ENCODE measurements around the gene SMYD1.
"Not testable (repeated sequence)": the region's sequence is repeated elsewhere in the genome, so short reads cannot be mapped to it uniquely, and the experiment has no call there.

Gene SMYD1

DNA sequence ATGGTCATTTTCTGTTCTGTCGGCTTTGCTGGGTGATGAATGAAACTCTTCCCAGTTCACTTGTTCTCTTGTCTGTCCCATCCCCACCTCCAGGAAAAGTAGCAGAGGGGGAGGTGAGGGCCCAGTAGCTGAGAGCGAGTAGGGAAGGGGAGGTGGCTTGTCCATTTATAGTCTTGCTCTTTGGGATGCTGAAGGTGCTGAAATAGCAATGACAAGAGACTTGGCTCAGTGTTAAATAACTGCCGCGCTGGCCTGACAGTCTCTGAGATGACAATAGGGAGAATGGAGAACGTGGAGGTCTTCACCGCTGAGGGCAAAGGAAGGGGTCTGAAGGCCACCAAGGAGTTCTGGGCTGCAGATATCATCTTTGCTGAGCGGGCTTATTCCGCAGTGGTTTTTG is at the start of gene SMYD1:
TSS of gene SMYD1 (plus strand) at position 228 of the 400 bp plus-strand sequence. CDS start at position 268, 40 bp downstream.
- Histone ChIP-seq H3K27ac (ENCODE audit: low read depth, low read length) (no peak within 1 kb of the TSS), H2AFZ (ENCODE audit: low read length, unreplicated experiment) (no peak within 1 kb of the TSS), H3K27me3 (ENCODE audit: insufficient read depth, low read length) (peaks cover 5% of the 10 kb centered on the region; the same call in 1 of the 2 replicates), H3K36me3 (ENCODE audit: insufficient read depth, low read length) (no peaks in the 10 kb centered on the region), H3K4me3 (ENCODE audit: low read depth, low read length) (no peak within 1 kb of the TSS), H3K4me1 (ENCODE audit: control insufficient read depth, insufficient read depth, low read length, unreplicated experiment) (no peaks in the 10 kb centered on the region), H3K79me2 (ENCODE audit: control insufficient read depth, insufficient read depth, low read length, unreplicated experiment) (no peaks in the 10 kb centered on the region)

DNA sequence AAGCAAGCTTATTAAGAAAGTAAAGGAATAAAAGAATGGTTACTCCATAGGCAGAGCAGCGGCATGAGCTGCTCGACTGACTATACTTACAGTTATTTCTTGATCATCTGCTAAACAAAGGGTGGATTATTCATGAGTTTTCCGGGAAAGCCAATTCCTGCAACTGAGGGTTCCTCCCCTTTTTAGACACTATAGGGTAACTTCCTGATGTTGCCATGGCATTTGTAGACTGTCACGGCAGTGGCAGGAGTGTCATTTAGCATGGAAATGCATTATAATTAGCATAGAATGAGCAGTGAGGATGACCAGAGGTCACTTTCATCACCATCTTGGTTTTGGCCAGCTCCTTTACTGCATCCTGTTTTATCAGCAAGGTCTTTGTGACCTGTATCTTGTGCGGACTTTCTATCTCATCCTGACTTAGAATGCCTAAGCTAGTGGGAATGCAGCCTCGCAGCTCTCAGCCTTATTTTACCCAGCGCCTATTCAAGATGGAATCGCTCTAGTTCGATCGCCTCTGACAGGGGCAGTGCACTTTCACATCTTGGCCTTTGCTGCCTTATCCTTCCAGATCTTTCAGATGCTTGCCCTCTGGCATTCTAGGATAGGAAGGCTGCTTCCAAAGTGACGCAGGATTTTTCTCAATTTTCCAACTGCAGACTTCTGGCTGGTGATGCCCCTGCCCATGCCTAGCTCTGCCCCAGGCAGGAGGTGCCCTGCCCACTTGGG is 49.4 kb upstream of the SMYD1 start:
- not testable (repeated sequence) for H3K36me3 ChIP-seq (ENCODE audit: insufficient read depth, low read length); H3K4me3 ChIP-seq (ENCODE audit: low read depth, low read length); H3K4me1 ChIP-seq (ENCODE audit: control insufficient read depth, insufficient read depth, low read length, unreplicated experiment); H3K27ac ChIP-seq (ENCODE audit: low read depth, low read length); H2AFZ ChIP-seq (ENCODE audit: low read length, unreplicated experiment); H3K79me2 ChIP-seq (ENCODE audit: control insufficient read depth, insufficient read depth, low read length, unreplicated experiment); H3K27me3 ChIP-seq (ENCODE audit: insufficient read depth, low read length)

DNA sequence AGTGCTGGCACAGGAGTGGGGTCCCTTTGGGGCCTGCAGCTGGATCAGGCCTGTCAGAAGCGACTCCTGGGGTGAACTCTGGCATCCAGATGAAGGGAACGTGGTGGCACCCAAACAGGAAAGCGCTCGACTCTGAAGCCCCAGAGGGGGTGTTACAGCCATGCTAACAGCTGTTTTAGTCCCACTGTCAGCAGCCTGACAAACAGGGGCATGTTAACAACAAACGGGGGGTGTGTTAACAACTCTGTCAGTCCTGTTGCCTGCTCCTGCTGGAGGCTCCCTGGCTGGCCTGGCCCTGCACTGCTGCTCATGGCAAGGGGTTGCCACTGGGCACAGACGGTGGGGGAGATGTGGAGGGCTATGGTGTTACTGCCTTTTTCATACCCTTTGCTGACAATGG is 48.7 kb upstream of the SMYD1 start:
- Histone ChIP-seq H3K36me3 (ENCODE audit: insufficient read depth, low read length) (no peaks in the 10 kb centered on the region), H3K27ac (ENCODE audit: low read depth, low read length) (no peak overlapping the region), H3K4me1 (ENCODE audit: control insufficient read depth, insufficient read depth, low read length, unreplicated experiment) (no peaks in the 10 kb centered on the region), H3K4me3 (ENCODE audit: low read depth, low read length) (no peak overlapping the region), H2AFZ (ENCODE audit: low read length, unreplicated experiment) (no peak overlapping the region), H3K79me2 (ENCODE audit: control insufficient read depth, insufficient read depth, low read length, unreplicated experiment) (no peaks in the 10 kb centered on the region), H3K27me3 (ENCODE audit: insufficient read depth, low read length) (no peaks in the 10 kb centered on the region)

DNA sequence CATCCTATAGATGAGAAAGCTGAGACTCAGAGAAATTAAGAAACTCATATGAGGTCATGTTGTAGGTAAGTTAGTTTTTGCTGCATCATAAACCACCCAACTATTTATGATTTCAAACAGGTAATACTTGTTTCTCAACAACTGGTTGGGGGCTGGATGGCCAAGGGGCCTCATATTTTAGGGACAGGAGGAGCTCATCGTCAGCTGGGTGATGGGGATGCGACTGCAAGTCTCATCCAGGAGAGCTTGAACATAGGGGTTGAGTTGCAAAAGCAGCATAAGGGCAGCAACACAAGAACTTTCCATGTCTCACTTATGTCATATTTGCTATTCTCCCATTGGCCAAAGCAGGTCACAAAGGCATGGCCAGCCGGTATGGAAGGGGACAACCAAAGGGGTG is 47.6 kb upstream of the SMYD1 start:
- no peak overlapping the region for H2AFZ ChIP-seq (ENCODE audit: low read length, unreplicated experiment)
- H3K79me2 ChIP-seq (ENCODE audit: control insufficient read depth, insufficient read depth, low read length, unreplicated experiment), result no peaks in the 10 kb centered on the region
- H3K36me3 ChIP-seq (ENCODE audit: insufficient read depth, low read length), result no peaks in the 10 kb centered on the region
- H3K4me1 ChIP-seq (ENCODE audit: control insufficient read depth, insufficient read depth, low read length, unreplicated experiment), result no peaks in the 10 kb centered on the region
- no peak overlapping the region for H3K27ac ChIP-seq (ENCODE audit: low read depth, low read length)
- H3K4me3 ChIP-seq (ENCODE audit: low read depth, low read length), result no peak overlapping the region
- no peaks in the 10 kb centered on the region for H3K27me3 ChIP-seq (ENCODE audit: insufficient read depth, low read length)

DNA sequence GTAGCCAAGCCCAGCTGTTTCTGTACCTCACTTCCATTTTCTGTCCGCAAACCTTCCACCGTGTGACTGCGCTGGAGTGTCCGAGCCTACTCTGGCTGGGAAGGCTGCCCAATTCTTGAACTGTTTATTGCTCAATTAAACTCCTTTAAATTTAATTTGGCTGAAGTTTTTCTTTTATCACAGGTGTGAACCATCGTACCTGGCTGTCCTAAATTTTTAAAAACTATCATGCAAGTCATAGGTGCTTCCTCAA is 45.0 kb upstream of the SMYD1 start:
- no peak overlapping the region for H2AFZ ChIP-seq (ENCODE audit: low read length, unreplicated experiment)
- H3K27me3 ChIP-seq (ENCODE audit: insufficient read depth, low read length), result no peaks in the 10 kb centered on the region
- no peaks in the 10 kb centered on the region for H3K79me2 ChIP-seq (ENCODE audit: control insufficient read depth, insufficient read depth, low read length, unreplicated experiment)
- no peak overlapping the region for H3K4me3 ChIP-seq (ENCODE audit: low read depth, low read length)
- no peaks in the 10 kb centered on the region for H3K4me1 ChIP-seq (ENCODE audit: control insufficient read depth, insufficient read depth, low read length, unreplicated experiment)
- H3K27ac ChIP-seq (ENCODE audit: low read depth, low read length), result no peak overlapping the region
- H3K36me3 ChIP-seq (ENCODE audit: insufficient read depth, low read length), result peaks cover 4% of the 10 kb centered on the region; the same call in 1 of the 2 replicates

DNA sequence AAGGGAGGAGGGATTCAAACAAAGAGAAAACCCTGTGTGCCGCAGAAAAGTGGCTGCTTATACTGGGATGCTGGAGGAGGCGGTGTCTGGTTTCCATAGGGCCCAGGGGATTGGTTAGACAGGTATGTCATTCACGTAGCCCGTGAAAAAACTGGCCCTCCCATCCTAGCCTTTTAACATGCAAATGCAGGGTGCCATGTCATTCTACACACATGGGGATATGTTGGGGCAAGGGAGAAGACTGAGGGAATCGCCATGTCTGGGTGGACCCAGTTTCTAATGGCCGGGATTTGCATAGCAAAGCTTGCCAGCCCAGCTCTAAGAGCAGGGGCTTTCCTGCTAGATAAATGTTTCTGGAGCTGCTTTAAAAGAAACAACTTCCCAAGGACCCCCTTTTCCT is 43.1 kb upstream of the SMYD1 start:
- no peak overlapping the region for H2AFZ ChIP-seq (ENCODE audit: low read length, unreplicated experiment)
- no peak overlapping the region for H3K27ac ChIP-seq (ENCODE audit: low read depth, low read length)
- H3K79me2 ChIP-seq (ENCODE audit: control insufficient read depth, insufficient read depth, low read length, unreplicated experiment), result no peaks in the 10 kb centered on the region
- no peak overlapping the region for H3K4me3 ChIP-seq (ENCODE audit: low read depth, low read length)
- no peaks in the 10 kb centered on the region for H3K27me3 ChIP-seq (ENCODE audit: insufficient read depth, low read length)
- no peaks in the 10 kb centered on the region for H3K4me1 ChIP-seq (ENCODE audit: control insufficient read depth, insufficient read depth, low read length, unreplicated experiment)
- H3K36me3 ChIP-seq (ENCODE audit: insufficient read depth, low read length), result peaks cover 15% of the 10 kb centered on the region

DNA sequence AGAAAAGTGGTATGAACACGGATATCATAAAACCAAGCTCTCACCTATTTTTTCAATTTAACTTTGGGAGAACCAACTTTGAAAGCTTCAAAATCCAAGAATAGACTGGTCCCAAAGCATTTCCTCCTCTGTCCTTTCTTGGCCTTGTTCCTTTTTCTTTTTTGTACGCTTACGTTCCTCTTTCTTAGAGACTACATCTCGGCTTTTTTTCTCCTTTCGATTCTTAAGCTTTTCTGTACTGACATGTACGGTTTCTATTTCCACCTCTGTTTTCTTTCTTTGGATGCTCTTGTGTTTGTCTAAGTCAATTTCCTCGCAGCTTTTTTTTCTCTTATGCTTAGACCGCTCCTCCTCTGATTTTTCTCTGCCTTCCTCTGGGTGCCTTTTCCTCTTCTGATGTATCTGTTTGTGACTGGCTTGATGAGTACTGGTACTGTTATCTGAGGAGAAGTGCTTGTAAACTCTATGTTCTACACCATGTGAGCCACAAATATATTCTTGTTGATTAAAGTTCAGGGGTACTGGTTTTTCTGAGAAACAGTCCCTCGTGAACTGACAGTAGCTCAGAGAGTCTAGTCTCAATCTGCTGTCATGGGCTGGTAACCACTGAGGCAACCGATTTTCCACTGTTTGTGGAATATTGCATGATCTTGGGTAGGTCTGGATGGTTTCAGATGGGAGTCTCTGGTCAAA is 39.8 kb upstream of the SMYD1 start:
- Histone ChIP-seq H3K27ac (ENCODE audit: low read depth, low read length) (no peak overlapping the region), H3K79me2 (ENCODE audit: control insufficient read depth, insufficient read depth, low read length, unreplicated experiment) (no peaks in the 10 kb centered on the region), H3K4me3 (ENCODE audit: low read depth, low read length) (no peak overlapping the region), H3K36me3 (ENCODE audit: insufficient read depth, low read length) (peaks cover 31% of the 10 kb centered on the region), H3K4me1 (ENCODE audit: control insufficient read depth, insufficient read depth, low read length, unreplicated experiment) (no peaks in the 10 kb centered on the region), H2AFZ (ENCODE audit: low read length, unreplicated experiment) (no peak overlapping the region), H3K27me3 (ENCODE audit: insufficient read depth, low read length) (no peaks in the 10 kb centered on the region)

DNA sequence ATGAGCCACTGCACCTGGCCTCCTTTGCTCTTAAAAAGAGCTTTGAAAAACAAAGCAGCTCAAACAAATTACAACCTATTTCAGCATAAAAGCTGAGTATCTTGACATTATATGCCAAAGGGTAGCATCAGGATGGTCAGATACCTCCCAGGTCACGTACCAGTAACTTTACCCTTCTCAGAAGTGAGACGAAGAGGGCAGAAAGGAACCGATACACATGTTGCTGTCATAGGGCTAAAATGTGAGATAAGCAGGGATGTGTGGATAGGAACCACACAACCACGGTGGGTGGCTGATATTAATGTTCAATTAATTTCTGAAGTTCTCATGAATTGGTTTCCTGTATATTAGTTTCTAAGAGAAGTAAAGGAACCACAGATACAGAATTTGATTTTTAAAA is 38.7 kb upstream of the SMYD1 start:
- Histone ChIP-seq H3K79me2 (ENCODE audit: control insufficient read depth, insufficient read depth, low read length, unreplicated experiment) (no peaks in the 10 kb centered on the region), H2AFZ (ENCODE audit: low read length, unreplicated experiment) (no peak overlapping the region), H3K4me3 (ENCODE audit: low read depth, low read length) (no peak overlapping the region), H3K27me3 (ENCODE audit: insufficient read depth, low read length) (no peaks in the 10 kb centered on the region), H3K4me1 (ENCODE audit: control insufficient read depth, insufficient read depth, low read length, unreplicated experiment) (no peaks in the 10 kb centered on the region), H3K36me3 (ENCODE audit: insufficient read depth, low read length) (peaks cover 37% of the 10 kb centered on the region), H3K27ac (ENCODE audit: low read depth, low read length) (no peak overlapping the region)

DNA sequence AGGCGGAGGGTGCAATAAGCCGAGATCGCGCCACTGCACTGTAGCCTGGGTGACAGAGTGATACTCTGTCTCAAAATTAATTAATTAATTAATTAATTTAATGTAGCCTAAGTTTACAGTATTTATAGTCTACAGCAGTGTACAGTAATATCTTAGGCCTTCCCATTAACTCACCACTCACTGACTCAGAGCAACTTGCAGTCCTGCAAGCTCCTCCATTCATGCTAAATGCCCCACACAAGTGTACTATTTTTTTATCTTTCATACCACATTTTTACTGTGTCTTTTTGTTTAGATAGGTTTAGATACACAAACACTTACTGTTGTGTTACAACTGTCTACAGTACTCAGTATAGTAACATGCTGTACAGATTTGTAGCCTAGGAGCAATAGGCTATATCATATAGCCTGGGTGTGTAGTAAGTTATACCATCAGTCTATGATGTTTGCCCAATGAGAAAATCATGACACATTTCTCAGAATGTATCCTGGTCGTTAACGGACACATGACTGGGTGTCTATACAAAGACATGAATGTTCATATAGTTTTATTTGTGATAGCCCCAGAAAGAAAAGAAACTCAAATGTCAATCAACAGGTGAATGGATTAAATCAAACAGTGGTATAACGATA is 35.4 kb upstream of the SMYD1 start:
- Histone ChIP-seq H2AFZ (ENCODE audit: low read length, unreplicated experiment) (no peak overlapping the region), H3K4me3 (ENCODE audit: low read depth, low read length) (no peak overlapping the region), H3K27me3 (ENCODE audit: insufficient read depth, low read length) (no peaks in the 10 kb centered on the region), H3K79me2 (ENCODE audit: control insufficient read depth, insufficient read depth, low read length, unreplicated experiment) (peaks cover 12% of the 10 kb centered on the region), H3K36me3 (ENCODE audit: insufficient read depth, low read length) (peaks cover 55% of the 10 kb centered on the region), H3K27ac (ENCODE audit: low read depth, low read length) (no peak overlapping the region), H3K4me1 (ENCODE audit: control insufficient read depth, insufficient read depth, low read length, unreplicated experiment) (peaks cover 13% of the 10 kb centered on the region)

DNA sequence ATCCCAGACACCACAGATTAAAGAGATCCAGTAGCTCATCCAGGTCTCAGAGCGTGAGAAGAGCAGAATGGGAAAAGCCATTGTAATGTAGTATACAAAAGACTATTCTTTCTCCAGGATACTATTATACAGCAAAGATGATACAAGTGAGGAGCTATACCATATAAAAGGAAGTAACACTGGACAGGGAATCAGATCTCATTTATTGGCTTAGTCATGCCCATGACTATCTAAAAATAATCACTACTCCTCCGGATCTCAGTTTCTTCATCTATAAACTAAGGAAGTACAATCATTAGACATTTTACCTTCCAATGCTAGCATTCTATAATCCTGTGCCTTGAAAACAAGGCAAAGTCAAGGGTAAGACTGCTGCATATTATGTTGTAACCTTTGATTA is 31.4 kb upstream of the SMYD1 start:
- H3K36me3 ChIP-seq (ENCODE audit: insufficient read depth, low read length), result peaks cover 31% of the 10 kb centered on the region
- peak overlapping the region; percentile 43 for H3K27ac ChIP-seq (ENCODE audit: low read depth, low read length)
- peaks cover 37% of the 10 kb centered on the region for H3K4me1 ChIP-seq (ENCODE audit: control insufficient read depth, insufficient read depth, low read length, unreplicated experiment)
- H2AFZ ChIP-seq (ENCODE audit: low read length, unreplicated experiment), result peak overlapping the region; percentile 9
- H3K79me2 ChIP-seq (ENCODE audit: control insufficient read depth, insufficient read depth, low read length, unreplicated experiment), result peaks cover 15% of the 10 kb centered on the region
- no peak overlapping the region for H3K4me3 ChIP-seq (ENCODE audit: low read depth, low read length)
- H3K27me3 ChIP-seq (ENCODE audit: insufficient read depth, low read length), result no peaks in the 10 kb centered on the region

DNA sequence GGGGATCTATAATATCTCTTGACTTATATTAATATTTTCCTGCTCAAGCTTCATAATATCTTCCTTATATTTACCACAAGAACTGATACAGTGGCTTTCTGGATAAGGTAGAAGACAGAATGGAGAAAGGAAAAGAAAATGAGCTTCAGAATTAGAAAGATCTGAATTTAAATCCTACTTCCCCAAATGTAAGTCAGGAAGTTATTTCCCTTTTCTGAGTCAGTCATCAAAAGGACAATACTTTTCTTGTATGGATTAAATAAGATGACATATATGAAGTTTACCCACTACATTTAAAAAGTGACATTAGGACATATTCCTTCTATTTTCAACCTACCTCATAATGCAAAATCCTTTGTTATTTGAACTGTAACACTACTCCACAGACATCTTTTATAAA is 31.0 kb upstream of the SMYD1 start:
- Histone ChIP-seq H3K27me3 (ENCODE audit: insufficient read depth, low read length) (no peaks in the 10 kb centered on the region), H3K79me2 (ENCODE audit: control insufficient read depth, insufficient read depth, low read length, unreplicated experiment) (peaks cover 15% of the 10 kb centered on the region), H3K4me1 (ENCODE audit: control insufficient read depth, insufficient read depth, low read length, unreplicated experiment) (peaks cover 37% of the 10 kb centered on the region), H3K4me3 (ENCODE audit: low read depth, low read length) (no peak overlapping the region), H3K27ac (ENCODE audit: low read depth, low read length) (peak overlapping the region; percentile 43), H2AFZ (ENCODE audit: low read length, unreplicated experiment) (peak overlapping the region; percentile 9), H3K36me3 (ENCODE audit: insufficient read depth, low read length) (peaks cover 31% of the 10 kb centered on the region)

Measured in ACC112 (cell line).